Trophoblast cell (in vitro differentiated cells and primary cell): ENCODE measurements around the gene USH1C.

ENCODE experiments used
- DNase-seq, 2 donors: peaks; one replicate each; pipeline ENCODE4 v3.0.0-alpha.2; 2016
- H2AFZ ChIP-seq: 2 replicates; pipeline ENCODE4 v1.6.1; 2013; ENCODE audit warnings: low read length, moderate library complexity, mild to moderate bottlenecking; ENCODE audit not compliant: insufficient read depth, poor library complexity
- H2AK5ac ChIP-seq: 2 replicates; pipeline ENCODE4 v1.6.1; 2013; ENCODE audit warnings: mild to moderate bottlenecking, low read length
- H2BK120ac ChIP-seq: 2 replicates; pipeline ENCODE4 v1.6.1; 2013; ENCODE audit warnings: low read length, mild to moderate bottlenecking, moderate library complexity; ENCODE audit not compliant: insufficient read depth, poor library complexity
- H2BK12ac ChIP-seq: 2 replicates; pipeline ENCODE4 v1.6.1; 2013; ENCODE audit warnings: mild to moderate bottlenecking, low read length, moderate library complexity
- H2BK5ac ChIP-seq: 2 replicates; pipeline ENCODE4 v1.6.1; 2013; ENCODE audit warnings: low read length, low read depth, moderate library complexity, mild to moderate bottlenecking; ENCODE audit not compliant: poor library complexity
- H3K14ac ChIP-seq: 2 replicates; pipeline ENCODE4 v1.6.1; 2013; ENCODE audit warnings: mild to moderate bottlenecking, low read length
- H3K18ac ChIP-seq: 2 replicates; pipeline ENCODE4 v1.6.1; 2013; ENCODE audit warnings: mild to moderate bottlenecking, low read length
- H3K23ac ChIP-seq: 2 replicates; pipeline ENCODE4 v1.6.1; 2013; ENCODE audit warnings: low read length
- H3K27ac ChIP-seq: 2 replicates; pipeline ENCODE4 v1.5.1; 2013; ENCODE audit warnings: low read depth, mild to moderate bottlenecking, inconsistent platforms, low read length, moderate library complexity
- H3K27me3 ChIP-seq: 2 replicates; pipeline ENCODE4 v1.6.1; 2013; ENCODE audit warnings: inconsistent platforms, mild to moderate bottlenecking, low read length, moderate library complexity; ENCODE audit not compliant: insufficient read depth
- H3K36me3 ChIP-seq, 2 experiments: 1 replicate in 1 of 2; 2 replicates in 1 of 2; pipeline ENCODE4 v1.6.1; 2013; ENCODE audit warnings: low read length in 2 of 2, mild to moderate bottlenecking in 2 of 2, moderate library complexity in 1 of 2; ENCODE audit not compliant: insufficient read depth in 2 of 2, control insufficient read depth in 1 of 2
- H3K4ac ChIP-seq: 2 replicates; pipeline ENCODE4 v1.6.1; 2013; ENCODE audit warnings: low read depth, mild to moderate bottlenecking, low read length, moderate library complexity
- H3K4me1 ChIP-seq, 2 experiments: 1 replicate in 1 of 2; 2 replicates in 1 of 2; pipeline ENCODE4 v1.6.1; 2013; ENCODE audit warnings: low read length in 2 of 2, mild to moderate bottlenecking in 2 of 2, moderate library complexity in 1 of 2; ENCODE audit not compliant: insufficient read depth in 2 of 2, control insufficient read depth in 1 of 2
- H3K4me2 ChIP-seq: 2 replicates; pipeline ENCODE4 v1.6.1; 2013; ENCODE audit warnings: inconsistent platforms, mild to moderate bottlenecking, low read length, moderate library complexity
- H3K4me3 ChIP-seq: 2 replicates; pipeline ENCODE4 v1.5.1; 2013; ENCODE audit warnings: mild to moderate bottlenecking, low read depth, low read length, inconsistent platforms
- H3K79me1 ChIP-seq: one replicate; pipeline ENCODE4 v1.6.1; 2013; ENCODE audit warnings: low read length
- H3K79me2 ChIP-seq: 2 replicates; pipeline ENCODE4 v1.6.1; 2013; ENCODE audit warnings: low read length, mild to moderate bottlenecking; ENCODE audit not compliant: control insufficient read depth, insufficient read depth, poor library complexity
- H3K9ac ChIP-seq: 2 replicates; pipeline ENCODE4 v1.6.1; 2013; ENCODE audit warnings: mild to moderate bottlenecking, low read length
- H3K9me3 ChIP-seq: 2 replicates; pipeline ENCODE4 v1.6.1; 2013; ENCODE audit warnings: low read depth, mild to moderate bottlenecking, control low read depth, inconsistent platforms, low read length; ENCODE audit not compliant: insufficient read depth
- H4K12ac ChIP-seq: 2 replicates; pipeline ENCODE4 v1.6.1; 2013; ENCODE audit warnings: low read depth, mild to moderate bottlenecking, low read length, moderate library complexity
- H4K8ac ChIP-seq: 2 replicates; pipeline ENCODE4 v1.6.1; 2013; ENCODE audit warnings: low read depth, mild to moderate bottlenecking, low read length, moderate library complexity
- H4K91ac ChIP-seq: one replicate; pipeline ENCODE4 v1.6.1; 2013; ENCODE audit warnings: low read depth, mild to moderate bottlenecking, low read length, moderate library complexity
- WGBS: extraction: QIAGEN DNeasy Blood & Tissue Kit; methylation state at CpG from one replicate; pipeline ENCODE4 v1.1.7; 2013; ENCODE audit warnings: missing lambda C conversion rate; ENCODE audit not compliant: insufficient read length, insufficient coverage; ENCODE audit errors: extremely low coverage; 5-methylcytosine and 5-hydroxymethylcytosine counted together

USH1C gene

DNA sequence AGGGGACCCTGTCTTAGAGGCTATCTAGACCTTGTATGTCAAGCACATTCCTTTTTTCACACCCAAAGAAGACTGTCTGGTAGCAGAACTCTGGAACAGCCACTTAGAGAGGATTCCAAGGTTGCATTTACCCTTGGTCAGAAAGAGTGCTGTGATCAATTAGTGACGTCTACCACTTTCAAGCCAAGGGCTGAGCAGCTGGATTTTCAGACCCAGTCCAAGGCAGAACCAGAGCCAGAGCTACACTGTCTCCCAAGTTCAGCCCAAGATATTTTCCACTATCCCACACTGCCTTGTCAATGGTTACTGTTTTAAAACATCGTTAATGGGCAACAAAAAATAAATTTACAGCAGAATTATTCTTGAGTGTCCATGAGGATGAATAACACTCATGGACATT lies 91.5 kb downstream of the USH1C start:
- H4K12ac ChIP-seq, result no peak overlapping the region
- no peak overlapping the region for H3K23ac ChIP-seq
- H3K4me2 ChIP-seq, result no peak overlapping the region
- H3K79me1 ChIP-seq, result no peaks in the 10 kb centered on the region
- no peaks in the 10 kb centered on the region for H3K27me3 ChIP-seq
- no peak overlapping the region for H2AFZ ChIP-seq
- H2BK12ac ChIP-seq, result no peak overlapping the region
- no peak overlapping the region for H3K9ac ChIP-seq
- no peaks in the 10 kb centered on the region for H3K36me3 ChIP-seq
- DNase-seq, result no peak
- no peak overlapping the region for H4K91ac ChIP-seq
- H3K14ac ChIP-seq, result no peak overlapping the region
- H2BK120ac ChIP-seq, result no peak overlapping the region
- H2AK5ac ChIP-seq, result no peak overlapping the region
- no peaks in the 10 kb centered on the region for H3K9me3 ChIP-seq
- no CpG with 5 or more reads among the region's 2 CpGs for WGBS
- no peak overlapping the region for H3K4me3 ChIP-seq
- H2BK5ac ChIP-seq, result no peak overlapping the region
- H3K18ac ChIP-seq, result no peak overlapping the region
- no peak overlapping the region for H3K4ac ChIP-seq
- no peaks in the 10 kb centered on the region for H3K79me2 ChIP-seq
- no peak overlapping the region for H3K27ac ChIP-seq
- H4K8ac ChIP-seq, result no peak overlapping the region
- no peaks in the 10 kb centered on the region for H3K4me1 ChIP-seq

DNA sequence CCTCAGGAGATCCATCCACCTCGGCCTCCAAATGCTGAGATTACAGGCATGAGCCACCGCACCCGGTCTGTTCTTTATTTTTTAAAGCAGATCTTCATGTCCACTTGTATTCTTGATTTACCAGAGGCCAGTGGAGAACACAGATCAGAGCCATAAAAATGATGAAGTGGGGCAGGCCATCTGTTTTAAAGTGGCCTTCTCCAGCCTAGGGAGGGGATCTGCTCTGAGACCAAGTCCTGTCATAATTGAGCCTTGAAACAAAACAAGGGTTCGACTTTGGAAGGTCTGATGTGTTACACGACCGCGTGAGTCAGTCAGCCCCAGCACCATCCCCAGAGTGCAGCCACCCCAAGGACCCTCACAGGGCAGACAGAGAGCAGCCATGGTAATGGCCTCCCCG lies 95.1 kb downstream of the USH1C start:
- no peak overlapping the region for H4K8ac ChIP-seq
- H3K79me2 ChIP-seq, result no peaks in the 10 kb centered on the region
- H3K9me3 ChIP-seq, result no peaks in the 10 kb centered on the region
- H2BK5ac ChIP-seq, result no peak overlapping the region
- H3K14ac ChIP-seq, result no peak overlapping the region
- H3K4me2 ChIP-seq, result no peak overlapping the region
- no peak overlapping the region for H3K4ac ChIP-seq
- H4K91ac ChIP-seq, result no peak overlapping the region
- no peaks in the 10 kb centered on the region for H3K27me3 ChIP-seq
- no peak overlapping the region for H2BK120ac ChIP-seq
- H2AFZ ChIP-seq, result no peak overlapping the region
- no peak overlapping the region for H3K4me3 ChIP-seq
- no peak overlapping the region for H3K18ac ChIP-seq
- H3K4me1 ChIP-seq, result no peaks in the 10 kb centered on the region
- no peak overlapping the region for H3K23ac ChIP-seq
- DNase-seq, result no peak
- H3K36me3 ChIP-seq, result no peaks in the 10 kb centered on the region
- no peak overlapping the region for H3K27ac ChIP-seq
- no peak overlapping the region for H4K12ac ChIP-seq
- no peak overlapping the region for H3K9ac ChIP-seq
- WGBS, result no CpG with 5 or more reads among the region's 8 CpGs
- no peak overlapping the region for H2AK5ac ChIP-seq
- no peak overlapping the region for H2BK12ac ChIP-seq
- no peaks in the 10 kb centered on the region for H3K79me1 ChIP-seq

DNA sequence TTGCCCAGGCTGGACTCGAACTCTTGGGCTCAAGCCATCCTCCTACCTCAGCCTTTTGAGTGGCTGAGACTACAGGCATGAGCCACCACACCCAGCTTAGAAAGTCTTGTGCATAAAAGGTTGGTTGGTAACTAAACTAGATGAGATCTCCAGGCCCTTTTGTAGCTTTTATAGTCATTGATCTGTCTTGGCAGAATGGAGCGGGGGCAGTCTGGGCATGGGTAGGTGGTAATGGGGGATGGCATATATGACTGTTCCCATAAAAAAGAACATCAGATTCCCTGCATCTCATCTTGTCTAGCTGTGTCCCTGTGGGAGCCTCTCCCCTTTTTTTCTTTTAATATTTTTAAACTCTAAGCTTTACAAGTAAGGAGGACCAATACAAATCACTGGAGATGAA lies 97.7 kb downstream of the USH1C start:
- H3K4me3 ChIP-seq, result no peak overlapping the region
- H3K23ac ChIP-seq, result no peak overlapping the region
- H2AFZ ChIP-seq, result no peak overlapping the region
- no peak overlapping the region for H2AK5ac ChIP-seq
- H3K9me3 ChIP-seq, result no peaks in the 10 kb centered on the region
- no peak overlapping the region for H3K9ac ChIP-seq
- no peak for DNase-seq
- no peak overlapping the region for H2BK120ac ChIP-seq
- no peak overlapping the region for H3K27ac ChIP-seq
- H3K79me2 ChIP-seq, result no peaks in the 10 kb centered on the region
- H4K8ac ChIP-seq, result no peak overlapping the region
- H4K12ac ChIP-seq, result no peak overlapping the region
- no peaks in the 10 kb centered on the region for H3K79me1 ChIP-seq
- no peak overlapping the region for H3K4ac ChIP-seq
- no peak overlapping the region for H2BK5ac ChIP-seq
- no peaks in the 10 kb centered on the region for H3K4me1 ChIP-seq
- no peak overlapping the region for H3K4me2 ChIP-seq
- no peak overlapping the region for H3K18ac ChIP-seq
- no peak overlapping the region for H2BK12ac ChIP-seq
- no peaks in the 10 kb centered on the region for H3K36me3 ChIP-seq
- no peaks in the 10 kb centered on the region for H3K27me3 ChIP-seq
- H4K91ac ChIP-seq, result no peak overlapping the region
- WGBS, result no CpG with 5 or more reads among the region's 2 CpGs
- H3K14ac ChIP-seq, result no peak overlapping the region

DNA sequence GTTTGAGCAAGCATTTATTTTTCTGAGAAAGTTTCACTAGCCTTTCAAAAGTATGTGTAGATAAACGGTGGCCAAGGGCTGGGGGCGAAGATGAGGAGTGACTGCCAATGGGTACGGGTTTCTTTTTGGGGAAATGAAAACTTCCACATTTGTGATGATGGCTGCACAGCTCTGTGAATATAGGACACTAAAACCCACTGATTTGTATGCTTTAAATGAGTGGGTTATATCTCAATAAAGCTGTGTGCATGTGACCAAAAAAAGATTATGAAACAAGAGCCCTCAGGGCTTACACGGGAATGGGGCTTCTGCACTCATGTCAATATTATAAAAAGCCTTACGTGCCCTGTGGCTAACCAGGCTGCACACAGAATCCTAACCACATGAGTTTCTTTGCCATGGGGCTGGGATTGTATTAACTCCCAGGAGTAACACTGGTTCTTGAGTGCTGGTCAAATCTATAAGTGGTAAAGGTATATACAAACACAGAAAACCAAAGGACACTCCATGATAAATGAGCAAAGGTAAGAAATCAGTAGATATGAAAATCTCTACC lies 98.9 kb downstream of the USH1C start:
- Histone ChIP-seq H4K8ac (no peak overlapping the region), H2BK12ac (no peak overlapping the region), H3K27ac (no peak overlapping the region), H3K4me2 (no peak overlapping the region), H2BK5ac (no peak overlapping the region), H3K23ac (no peak overlapping the region), H3K9me3 (no peaks in the 10 kb centered on the region), H3K36me3 (no peaks in the 10 kb centered on the region), H3K9ac (no peak overlapping the region), H3K79me2 (no peaks in the 10 kb centered on the region), H3K4me1 (no peaks in the 10 kb centered on the region), H2BK120ac (no peak overlapping the region), H2AFZ (no peak overlapping the region), H4K91ac (no peak overlapping the region), H3K79me1 (no peaks in the 10 kb centered on the region), H3K4me3 (no peak overlapping the region), H3K14ac (no peak overlapping the region), H4K12ac (no peak overlapping the region), H3K4ac (no peak overlapping the region), H3K18ac (no peak overlapping the region), H3K27me3 (no peaks in the 10 kb centered on the region), H2AK5ac (no peak overlapping the region)
- WGBS, result no CpG with 5 or more reads among the region's 5 CpGs
- no peak for DNase-seq
